ENCODE results near the gene SLC8A1.

The SLC8A1 gene

GRCh38 chr2:40348038-40348437 lies 103.9 kb downstream of the SLC8A1 start:
- no peak for DNase-seq

GRCh38 chr2:40346535-40347354 lies 105.1 kb downstream of the SLC8A1 start:
- DNase-seq: no peak

- no peak for DNase-seq
These were observed 107.5 kb downstream of the SLC8A1 start for GRCh38 chr2:40344364-40344763.

- DNase-seq: no peak
These were observed 108.0 kb downstream of the SLC8A1 start for GRCh38 chr2:40343902-40344301.

GRCh38 chr2:40341198-40341597 lies 110.7 kb downstream of the SLC8A1 start:
- DNase-seq: no peak

- no peak for DNase-seq
These were observed 112.9 kb downstream of the SLC8A1 start for GRCh38 chr2:40339026-40339425.

- no peak for DNase-seq
These were observed 119.6 kb downstream of the SLC8A1 start for GRCh38 chr2:40332191-40332826.

GRCh38 chr2:40330096-40330495 lies 121.8 kb downstream of the SLC8A1 start:
- DNase-seq: no peak

GRCh38 chr2:40329739-40330030 lies 122.2 kb downstream of the SLC8A1 start:
- no peak for DNase-seq

GRCh38 chr2:40325116-40325515 lies 126.8 kb downstream of the SLC8A1 start:
- DNase-seq: no peak

- DNase-seq: no peak
These were observed 127.2 kb downstream of the SLC8A1 start for GRCh38 chr2:40324656-40325055.

- no peak for DNase-seq
These were observed 130.1 kb downstream of the SLC8A1 start for GRCh38 chr2:40321822-40322221.

GRCh38 chr2:40321016-40321623 lies 130.8 kb downstream of the SLC8A1 start:
- DNase-seq: no peak

- DNase-seq: no peak
These were observed 133.0 kb downstream of the SLC8A1 start for GRCh38 chr2:40318921-40319320.

GRCh38 chr2:40317761-40318160 lies 134.1 kb downstream of the SLC8A1 start:
- DNase-seq: no peak

- DNase-seq: no peak
These were observed 134.8 kb downstream of the SLC8A1 start for GRCh38 chr2:40317046-40317445.

GRCh38 chr2:40316620-40317019 lies 135.3 kb downstream of the SLC8A1 start:
- DNase-seq: no peak

GRCh38 chr2:40315683-40316082 lies 136.2 kb downstream of the SLC8A1 start:
- DNase-seq: no peak

- no peak for DNase-seq
These were observed 140.9 kb downstream of the SLC8A1 start for GRCh38 chr2:40311026-40311425.

- DNase-seq: no peak
These were observed 141.6 kb downstream of the SLC8A1 start for GRCh38 chr2:40310303-40310702.

- no peak for DNase-seq
These were observed 147.6 kb downstream of the SLC8A1 start for GRCh38 chr2:40304340-40304739.

- no peak for DNase-seq
These were observed 148.1 kb downstream of the SLC8A1 start for GRCh38 chr2:40303746-40304145.

GRCh38 chr2:40302751-40303325 lies 149.1 kb downstream of the SLC8A1 start:
- DNase-seq: no peak

GRCh38 chr2:40300391-40300790 lies 151.5 kb downstream of the SLC8A1 start:
- DNase-seq: no peak

Data from stimulated activated CD4-positive, alpha-beta T cell treated with anti-CD3 and anti-CD28 coated beads, Interleukin-2, amount 100 ng/mL, for 24 hours (primary cell).